ENCODE measurements around the gene TTC34.

The TTC34 gene

DNA sequence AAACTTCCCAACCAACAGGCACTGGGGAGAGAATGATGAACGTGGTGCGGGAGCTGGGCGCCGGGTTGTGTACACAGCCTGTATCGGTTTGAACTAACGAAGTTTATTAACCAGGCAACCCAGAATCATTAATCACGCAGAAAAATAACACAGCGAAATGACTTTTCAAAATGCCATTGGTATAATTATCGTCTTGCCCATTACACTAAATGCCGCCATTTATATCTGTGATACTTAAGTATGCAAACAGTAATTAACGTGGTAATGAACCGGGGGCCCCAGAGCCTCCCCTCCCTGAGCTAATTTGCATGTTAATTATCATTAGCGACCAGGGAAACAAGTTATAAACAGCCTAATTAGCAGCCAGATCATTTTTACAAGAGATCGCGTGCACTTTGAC lies 5.1 kb upstream of the TTC34 start:
- no peak overlapping the region for H3K27ac ChIP-seq
- TF ChIP-seq, protein P1, sequence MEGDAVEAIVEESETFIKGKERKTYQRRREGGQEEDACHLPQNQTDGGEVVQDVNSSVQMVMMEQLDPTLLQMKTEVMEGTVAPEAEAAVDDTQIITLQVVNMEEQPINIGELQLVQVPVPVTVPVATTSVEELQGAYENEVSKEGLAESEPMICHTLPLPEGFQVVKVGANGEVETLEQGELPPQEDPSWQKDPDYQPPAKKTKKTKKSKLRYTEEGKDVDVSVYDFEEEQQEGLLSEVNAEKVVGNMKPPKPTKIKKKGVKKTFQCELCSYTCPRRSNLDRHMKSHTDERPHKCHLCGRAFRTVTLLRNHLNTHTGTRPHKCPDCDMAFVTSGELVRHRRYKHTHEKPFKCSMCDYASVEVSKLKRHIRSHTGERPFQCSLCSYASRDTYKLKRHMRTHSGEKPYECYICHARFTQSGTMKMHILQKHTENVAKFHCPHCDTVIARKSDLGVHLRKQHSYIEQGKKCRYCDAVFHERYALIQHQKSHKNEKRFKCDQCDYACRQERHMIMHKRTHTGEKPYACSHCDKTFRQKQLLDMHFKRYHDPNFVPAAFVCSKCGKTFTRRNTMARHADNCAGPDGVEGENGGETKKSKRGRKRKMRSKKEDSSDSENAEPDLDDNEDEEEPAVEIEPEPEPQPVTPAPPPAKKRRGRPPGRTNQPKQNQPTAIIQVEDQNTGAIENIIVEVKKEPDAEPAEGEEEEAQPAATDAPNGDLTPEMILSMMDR (IDR thresholded peaks at IDR 0.05), result no peak
- TF ChIP-seq ZFX (IDR thresholded peaks at IDR 0.05; ENCODE audit: borderline replicate concordance), result no peak

DNA sequence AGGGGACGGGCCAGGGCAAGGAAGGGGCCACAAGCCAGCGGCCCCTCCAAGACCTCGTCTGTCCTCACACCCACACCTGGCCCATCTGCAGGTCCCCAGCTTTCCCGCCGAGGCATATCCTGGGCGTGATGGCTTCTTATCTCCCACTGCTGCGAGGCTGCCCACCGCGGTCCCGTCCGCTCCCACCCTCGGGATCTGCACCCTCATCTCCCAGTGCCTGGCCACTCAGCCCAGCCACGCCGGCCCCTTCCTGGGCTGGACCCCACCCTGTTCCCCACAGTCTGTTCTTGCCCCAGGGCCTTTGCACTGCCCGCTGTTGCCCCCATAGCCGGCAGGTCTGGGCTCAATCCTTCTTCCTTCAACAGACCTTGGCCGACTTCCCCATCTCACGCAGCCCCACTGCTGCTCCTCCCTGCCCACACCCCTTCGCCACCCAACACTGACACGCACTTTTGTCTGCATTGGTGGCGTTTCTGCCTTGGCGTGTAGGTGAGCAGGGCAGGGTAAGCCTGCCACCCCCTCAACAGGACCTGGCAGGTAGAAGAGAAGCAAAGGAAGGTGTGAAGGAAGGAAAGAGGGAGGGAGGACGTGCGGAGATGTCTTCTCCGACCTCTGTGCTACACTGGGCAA lies 4.4 kb upstream of the TTC34 start:
- TF ChIP-seq ZFX (IDR thresholded peaks at IDR 0.05; ENCODE audit: borderline replicate concordance), result no peak
- TF ChIP-seq, protein P1 (IDR thresholded peaks at IDR 0.05), result no peak
- H3K27ac ChIP-seq, result no peak overlapping the region

DNA sequence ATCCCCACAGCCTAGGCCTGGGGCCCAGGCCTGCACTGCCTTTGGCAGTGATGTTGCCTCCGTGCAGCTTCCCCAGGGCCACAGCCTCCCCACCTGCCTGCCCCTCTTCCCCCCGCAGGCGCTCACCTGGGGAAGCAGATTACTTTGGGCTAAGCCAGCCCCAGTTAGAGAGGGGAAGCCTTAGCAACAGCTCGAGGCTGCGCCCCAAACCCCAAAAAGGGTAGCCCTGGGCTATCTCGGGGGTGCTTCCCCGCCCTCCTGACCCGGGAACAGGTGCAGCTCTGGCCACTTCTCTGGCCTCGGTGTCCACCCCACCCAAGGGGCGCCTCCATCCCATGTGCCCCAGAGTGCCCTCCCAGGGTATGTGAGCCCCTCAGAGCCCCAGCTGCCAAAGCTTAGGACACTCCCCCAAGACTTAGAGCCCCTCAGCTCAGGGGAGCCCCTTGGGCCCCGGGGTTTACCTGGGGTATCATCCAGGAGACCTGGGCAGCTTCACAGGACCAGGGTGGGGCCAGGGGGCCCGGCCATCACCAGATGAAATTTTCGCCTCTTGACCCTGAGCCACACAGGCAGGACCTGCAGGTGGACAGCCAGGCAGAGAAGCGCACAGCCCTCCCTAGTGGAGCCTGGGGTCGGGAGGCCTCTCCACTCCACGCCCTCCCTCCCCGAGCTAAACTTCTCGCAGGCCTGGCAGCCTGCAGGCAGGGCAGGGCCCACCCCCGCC lies 3.3 kb upstream of the TTC34 start:
- TF ChIP-seq, protein P1 (IDR thresholded peaks at IDR 0.05), result no peak
- TF ChIP-seq ZFX (IDR thresholded peaks at IDR 0.05; ENCODE audit: borderline replicate concordance), result no peak

DNA sequence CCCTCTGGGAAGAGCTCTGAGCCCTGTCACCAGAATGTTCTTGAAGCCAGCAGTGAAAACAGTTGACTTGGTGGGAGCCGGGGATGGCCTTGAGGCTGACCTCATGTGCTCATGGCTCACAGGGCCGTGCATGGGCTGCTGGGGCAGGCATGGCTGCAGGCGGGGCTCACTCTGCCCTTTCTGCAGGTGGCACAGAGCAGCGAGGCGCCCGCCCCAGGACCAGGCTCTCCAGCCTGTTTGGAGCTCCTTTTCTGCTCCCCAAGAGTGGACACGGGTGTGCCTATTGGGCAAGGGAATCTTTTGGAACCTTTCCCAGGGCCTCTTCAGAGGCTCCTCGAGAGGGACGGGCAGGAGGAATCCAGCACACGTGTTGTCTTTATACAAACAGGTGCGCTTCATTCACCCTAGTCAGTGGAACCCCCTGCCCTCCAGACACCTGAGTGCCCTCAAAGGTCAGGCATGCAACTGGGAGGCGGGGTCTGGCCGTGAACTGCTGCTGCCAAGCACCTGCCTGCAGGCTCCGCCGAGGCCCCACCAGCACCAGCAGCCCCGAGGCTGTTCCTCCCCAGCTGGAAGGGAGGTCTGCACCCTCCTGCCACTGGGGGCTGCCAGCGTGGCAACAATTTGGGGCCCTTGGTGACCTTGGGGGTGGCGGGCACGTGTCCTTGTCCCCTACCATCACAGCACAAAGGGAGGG lies 2.6 kb upstream of the TTC34 start:
- TF ChIP-seq, protein P1 (IDR thresholded peaks at IDR 0.05), result no peak
- TF ChIP-seq ZFX (IDR thresholded peaks at IDR 0.05; ENCODE audit: borderline replicate concordance), result no peak
- H3K27ac ChIP-seq, result no peak overlapping the region

More for the DNA sequence above, 3.3 kb upstream of the TTC34 start:
- no peak overlapping the region for H3K27ac ChIP-seq

DNA sequence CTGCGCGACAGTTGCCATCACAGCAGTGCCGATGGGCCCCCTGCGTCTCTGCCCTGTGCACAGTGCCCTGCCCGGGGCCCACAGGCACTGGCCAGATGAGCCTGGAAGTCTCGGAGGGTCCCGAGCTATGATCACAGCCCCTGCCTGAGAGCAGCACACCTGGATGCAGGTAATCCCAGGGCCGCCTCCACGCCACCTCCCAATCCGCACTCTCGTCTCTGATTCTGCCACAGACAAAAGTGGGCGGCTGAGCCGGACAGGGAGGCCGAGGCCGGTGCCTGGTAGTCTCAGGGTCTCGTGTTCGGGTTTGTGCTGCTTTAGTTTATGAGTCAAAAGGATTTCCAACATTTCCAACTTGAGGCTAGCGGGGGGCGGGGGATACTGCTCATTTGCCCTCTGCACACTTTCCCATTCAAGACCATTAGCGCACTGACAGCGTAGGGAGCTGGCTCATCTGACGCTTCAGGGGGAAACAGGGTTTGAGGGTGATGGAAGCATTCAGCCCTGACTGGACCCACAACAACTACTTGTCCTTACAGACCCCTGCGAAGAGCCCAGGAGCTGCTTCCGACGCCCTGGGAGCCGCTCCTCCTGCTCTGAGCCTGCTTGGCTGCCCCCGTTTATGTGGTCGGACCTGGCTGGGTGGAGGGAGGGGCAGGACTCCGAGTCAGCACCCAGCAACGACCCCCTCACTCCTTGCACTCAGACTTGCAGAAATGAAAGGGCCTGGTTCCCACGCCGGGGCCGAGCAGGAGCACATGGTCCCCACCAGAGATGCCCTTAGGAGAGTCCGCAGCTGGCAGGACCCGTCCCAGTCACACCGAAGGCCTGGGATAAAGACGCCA lies 1.8 kb upstream of the TTC34 start:
- no peak for TF ChIP-seq ZFX (IDR thresholded peaks at IDR 0.05; ENCODE audit: borderline replicate concordance)
- TF ChIP-seq, protein P1 (IDR thresholded peaks at IDR 0.05), result no peak
- no peak overlapping the region for H3K27ac ChIP-seq

DNA sequence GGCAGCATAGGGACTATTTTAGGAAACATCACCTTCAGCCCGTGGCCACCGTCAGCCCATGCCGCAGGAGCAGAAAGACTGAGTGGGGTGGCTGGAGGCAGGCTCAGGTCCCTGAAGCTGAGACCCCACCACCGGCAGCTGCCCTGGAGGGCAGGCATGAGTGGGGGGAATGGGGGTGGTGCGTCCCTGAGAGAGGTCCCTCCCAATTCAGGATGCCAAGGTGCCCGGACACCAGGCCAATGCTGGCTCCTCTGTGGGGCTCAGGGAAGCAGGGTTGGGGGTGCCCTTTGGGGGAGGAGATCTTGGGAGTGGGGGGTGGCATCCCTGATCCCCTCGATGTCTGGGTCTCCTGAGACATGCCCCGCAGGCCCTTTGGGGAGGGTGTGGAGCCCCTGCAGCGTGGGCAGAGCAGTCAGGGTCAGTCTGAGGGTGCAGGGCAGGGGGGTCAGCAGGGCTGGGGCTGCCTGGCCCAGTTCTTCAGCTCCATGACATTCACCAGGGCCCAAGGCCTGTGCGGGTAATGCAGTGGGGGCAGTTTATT lies 998 bp upstream of the TTC34 start:
- no peak overlapping the region for H3K27ac ChIP-seq
- no peak for TF ChIP-seq ZFX (IDR thresholded peaks at IDR 0.05; ENCODE audit: borderline replicate concordance)
- TF ChIP-seq, protein P1 (IDR thresholded peaks at IDR 0.05), result no peak
